Fibroblast of lung (primary cell): Measurements from ENCODE around the gene GPATCH3.
"Not testable (repeated sequence)": the region's sequence is repeated elsewhere in the genome, so short reads cannot be mapped to it uniquely, and the experiment has no call there.

Source experiments
- CTCF ChIP-seq, 2 donors: IDR thresholded peaks in 1 of 2; conservative IDR thresholded peaks in 1 of 2; 1 replicate in 1 of 2; 2 replicates in 1 of 2; pipeline ENCODE4 v1.5.1; 2011 to 2012; ENCODE audit warnings: low read length in 2 of 2, control low read depth in 1 of 2, inconsistent platforms in 1 of 2, low read depth in 1 of 2, mild to moderate bottlenecking in 1 of 2
- EZH2 ChIP-seq: IDR thresholded peaks from 2 replicates; pipeline ENCODE4 v1.5.1; 2012; ENCODE audit warnings: low read length, control low read depth, mild to moderate bottlenecking; ENCODE audit errors: missing control alignments

- TF ChIP-seq CTCF (conservative IDR thresholded peaks at IDR 0.05 in 1 of 2, IDR thresholded peaks at IDR 0.05 in 1 of 2; ENCODE audit: low read depth in 1 of 2, low read length in 2 of 2); EZH2: not testable (repeated sequence)
Measured at GRCh38 chr1:26881611-26882010, 18.7 kb downstream of the GPATCH3 start.
